Fibroblast of gingiva (primary cell): ENCODE measurements around the gene SRPK3.
"Not testable (repeated sequence)": the region's sequence is repeated elsewhere in the genome, so short reads cannot be mapped to it uniquely, and the experiment has no call there.

Experiments
- DNase-seq: peaks from one replicate; pipeline ENCODE4 v3.0.0-alpha.2; 2011; ENCODE audit warnings: low read depth

SRPK3 gene

GRCh38 chrX:153780678-153781427, at the start of gene SRPK3:
Gene SRPK3, plus strand, starts transcription at chrX:153781041. Its CDS starts 46 bp downstream, at chrX:153781087.
- DNase-seq = no peak

- DNase-seq = peak; percentile 4
These were observed 49.6 kb upstream of the SRPK3 start for GRCh38 chrX:153731117-153731844.

- DNase-seq = no peak
These were observed 49.0 kb upstream of the SRPK3 start for GRCh38 chrX:153731845-153732215.

GRCh38 chrX:153732401-153732800, 48.4 kb upstream of the SRPK3 start:
- no peak for DNase-seq

- DNase-seq = no peak
These were observed 47.1 kb upstream of the SRPK3 start for GRCh38 chrX:153733651-153734240.

DNA sequence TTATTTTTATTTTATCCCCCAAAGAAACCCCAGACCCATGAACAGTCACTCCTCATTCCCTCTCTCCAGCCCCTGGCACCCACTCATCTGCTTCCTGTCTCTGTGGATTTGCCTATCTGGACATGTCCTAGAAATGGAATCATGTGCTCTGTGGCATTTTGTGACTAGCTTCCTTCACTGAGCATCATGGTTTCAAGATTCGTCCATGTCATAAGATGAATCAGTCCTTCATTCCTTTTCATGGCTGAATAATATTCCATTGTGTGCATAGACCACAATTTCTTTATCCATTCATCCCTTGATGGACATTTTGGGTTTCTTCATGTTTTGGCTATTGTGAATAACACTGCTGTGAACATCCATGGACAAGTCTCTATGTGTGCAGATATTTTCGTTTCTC, 46.0 kb upstream of the SRPK3 start:
- DNase-seq = no peak

- DNase-seq = no peak
These were observed 45.6 kb upstream of the SRPK3 start for GRCh38 chrX:153735274-153735673.

GRCh38 chrX:153736071-153736820, 44.6 kb upstream of the SRPK3 start:
- DNase-seq = no peak

- no peak for DNase-seq
These were observed 43.9 kb upstream of the SRPK3 start for GRCh38 chrX:153736871-153737441.

DNA sequence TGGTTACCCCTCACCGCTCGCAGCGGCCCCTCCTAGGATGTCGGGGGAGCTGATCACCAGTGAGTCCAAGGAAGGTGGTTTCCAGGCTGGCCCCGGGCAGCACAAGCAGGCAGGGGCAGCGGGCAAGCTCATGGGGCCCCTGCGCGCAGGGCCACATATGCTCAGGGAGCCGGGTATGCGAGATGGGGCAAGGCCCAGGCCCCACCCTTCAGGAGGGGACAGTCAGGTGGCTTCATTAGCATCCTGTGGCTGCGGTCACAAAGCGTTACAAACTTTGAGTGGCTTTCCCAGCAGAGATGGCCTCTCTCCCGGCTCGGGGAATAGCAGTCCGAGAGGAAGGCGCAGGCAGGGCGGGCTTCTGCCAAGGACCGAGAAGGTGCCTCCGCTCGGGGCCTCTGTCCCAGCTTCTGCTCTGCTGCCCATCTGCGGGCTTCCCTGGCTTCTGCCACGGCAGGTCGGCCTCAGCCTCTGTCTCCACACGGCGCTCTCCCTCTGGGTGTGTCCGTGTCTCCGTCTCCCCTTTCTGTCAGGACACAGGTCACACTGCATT, 42.7 kb upstream of the SRPK3 start:
- DNase-seq = no peak

DNA sequence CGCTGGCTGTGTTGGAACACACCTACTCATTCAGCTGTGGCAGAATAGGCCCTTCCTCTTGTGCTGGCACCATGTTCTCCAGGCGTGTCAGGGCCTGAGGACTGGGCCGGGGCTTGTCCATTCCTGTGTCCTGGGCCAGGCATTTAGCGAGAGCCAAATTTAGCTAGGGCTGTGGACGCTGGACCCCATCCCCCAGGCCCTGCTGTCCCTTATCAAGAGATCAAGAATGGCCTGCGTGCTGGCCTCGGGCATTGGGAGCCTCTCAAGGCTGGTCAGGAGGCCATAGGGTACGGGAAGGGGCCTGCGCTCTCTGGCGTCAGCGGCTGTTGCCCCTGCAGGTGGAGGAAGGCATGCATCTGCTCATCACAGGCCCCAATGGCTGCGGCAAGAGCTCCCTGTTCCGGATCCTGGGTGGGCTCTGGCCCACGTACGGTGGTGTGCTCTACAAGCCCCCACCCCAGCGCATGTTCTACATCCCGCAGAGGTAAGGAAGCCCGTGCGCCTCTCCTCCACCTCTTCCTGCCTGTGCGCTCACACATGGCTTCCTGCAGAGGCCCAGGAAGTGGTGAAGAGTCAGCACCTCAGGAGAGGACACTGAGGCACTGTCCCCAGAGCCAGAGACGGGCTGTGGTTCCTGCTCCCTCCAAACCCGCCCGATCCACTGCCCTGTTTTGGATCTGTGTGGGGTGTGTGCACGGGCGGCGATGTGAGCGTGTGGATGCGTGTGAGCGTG, 40.9 kb upstream of the SRPK3 start:
- no peak for DNase-seq

DNA sequence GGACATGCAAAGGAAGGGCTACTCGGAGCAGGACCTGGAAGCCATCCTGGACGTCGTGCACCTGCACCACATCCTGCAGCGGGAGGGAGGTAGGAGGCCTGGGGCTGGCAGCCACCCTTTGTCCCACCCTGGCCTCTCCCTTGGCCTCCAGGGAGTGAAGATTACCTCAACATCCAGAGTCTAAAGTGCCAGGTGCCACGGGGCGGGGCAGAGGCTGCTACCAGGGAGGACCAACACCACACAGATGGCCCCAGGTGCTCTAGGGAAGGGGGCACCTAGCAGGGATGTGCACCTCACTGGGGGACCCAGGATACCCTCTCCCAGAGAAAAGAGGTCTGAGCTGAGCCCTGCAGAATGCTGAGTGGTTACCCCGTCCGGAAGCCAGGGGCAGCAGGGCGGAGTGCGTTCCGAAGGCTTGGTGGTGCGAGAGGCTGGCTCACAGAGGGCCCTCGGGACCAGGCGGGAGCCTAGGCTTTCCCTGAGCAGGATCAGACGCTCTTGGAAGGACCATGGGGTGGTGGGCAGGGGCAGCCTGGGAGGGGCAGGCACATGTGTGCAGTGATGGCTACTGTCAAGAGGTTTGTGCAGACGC, 40.1 kb upstream of the SRPK3 start:
- DNase-seq = no peak

DNA sequence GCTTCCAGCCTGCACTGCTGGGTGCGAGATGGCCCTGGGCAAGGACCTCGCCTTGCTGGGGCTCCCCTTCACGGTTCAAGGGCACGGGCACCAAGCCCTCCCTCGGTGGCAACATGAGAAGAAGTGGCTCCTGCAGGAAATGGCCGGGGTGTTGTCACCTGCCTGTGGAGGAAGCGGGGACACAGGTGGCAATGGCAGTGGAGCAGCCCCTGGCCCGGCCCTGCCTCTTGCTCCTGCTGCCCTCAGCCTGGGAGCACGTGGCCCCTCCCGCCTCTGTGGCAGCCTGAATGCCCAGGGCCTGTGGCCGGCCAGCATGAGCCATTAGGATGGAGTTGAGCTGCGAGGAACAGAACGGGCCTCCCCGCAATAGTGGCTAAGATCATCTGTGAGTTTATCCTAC, 39.4 kb upstream of the SRPK3 start:
- no peak for DNase-seq

DNA sequence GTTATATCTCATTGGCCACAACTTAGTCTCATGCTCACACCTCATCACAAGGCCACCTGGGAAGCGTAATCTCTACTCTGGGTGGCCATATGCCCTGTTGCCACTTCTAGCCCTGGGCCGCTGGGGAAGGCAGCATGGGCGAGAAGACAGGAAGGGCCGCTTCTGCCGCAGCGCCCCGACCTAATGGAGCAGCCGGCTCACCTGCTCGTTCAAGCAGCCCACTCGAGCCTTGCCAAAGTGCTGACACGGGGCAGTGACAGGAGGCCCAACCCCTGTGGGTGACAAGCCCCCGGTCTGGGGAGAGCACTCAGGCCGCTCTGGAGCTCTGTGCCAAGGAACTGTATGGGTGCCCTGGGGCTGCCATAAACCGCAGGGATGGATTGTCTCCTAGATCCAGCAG, 38.7 kb upstream of the SRPK3 start:
- DNase-seq = not testable (repeated sequence)

GRCh38 chrX:153742796-153743467, 37.9 kb upstream of the SRPK3 start:
- not testable (repeated sequence) for DNase-seq

DNA sequence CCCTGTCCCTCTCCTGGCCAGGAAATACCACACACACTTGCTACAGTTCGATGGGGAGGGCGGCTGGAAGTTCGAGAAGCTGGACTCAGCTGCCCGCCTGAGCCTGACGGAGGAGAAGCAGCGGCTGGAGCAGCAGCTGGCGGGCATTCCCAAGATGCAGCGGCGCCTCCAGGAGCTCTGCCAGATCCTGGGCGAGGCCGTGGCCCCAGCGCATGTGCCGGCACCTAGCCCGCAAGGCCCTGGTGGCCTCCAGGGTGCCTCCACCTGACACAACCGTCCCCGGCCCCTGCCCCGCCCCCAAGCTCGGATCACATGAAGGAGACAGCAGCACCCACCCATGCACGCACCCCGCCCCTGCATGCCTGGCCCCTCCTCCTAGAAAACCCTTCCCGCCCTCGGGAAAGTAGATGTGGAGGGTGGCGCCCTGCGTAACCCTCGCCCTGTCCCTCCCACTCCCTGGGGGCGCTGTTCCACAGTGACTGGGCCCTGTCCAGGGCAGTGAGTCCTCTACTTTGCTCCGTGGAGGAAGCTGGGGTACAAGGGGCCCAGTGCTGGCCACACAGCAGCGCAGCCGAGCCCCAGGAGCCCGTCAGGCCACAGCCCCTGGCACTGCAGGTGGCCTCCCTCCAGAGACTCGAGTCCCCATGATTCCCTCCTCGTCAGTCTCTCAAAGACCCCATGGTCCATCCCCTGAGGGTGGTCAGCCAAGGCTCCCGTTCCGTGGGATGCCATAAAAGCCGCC, 37.2 kb upstream of the SRPK3 start:
- DNase-seq = peak; percentile 24

DNA sequence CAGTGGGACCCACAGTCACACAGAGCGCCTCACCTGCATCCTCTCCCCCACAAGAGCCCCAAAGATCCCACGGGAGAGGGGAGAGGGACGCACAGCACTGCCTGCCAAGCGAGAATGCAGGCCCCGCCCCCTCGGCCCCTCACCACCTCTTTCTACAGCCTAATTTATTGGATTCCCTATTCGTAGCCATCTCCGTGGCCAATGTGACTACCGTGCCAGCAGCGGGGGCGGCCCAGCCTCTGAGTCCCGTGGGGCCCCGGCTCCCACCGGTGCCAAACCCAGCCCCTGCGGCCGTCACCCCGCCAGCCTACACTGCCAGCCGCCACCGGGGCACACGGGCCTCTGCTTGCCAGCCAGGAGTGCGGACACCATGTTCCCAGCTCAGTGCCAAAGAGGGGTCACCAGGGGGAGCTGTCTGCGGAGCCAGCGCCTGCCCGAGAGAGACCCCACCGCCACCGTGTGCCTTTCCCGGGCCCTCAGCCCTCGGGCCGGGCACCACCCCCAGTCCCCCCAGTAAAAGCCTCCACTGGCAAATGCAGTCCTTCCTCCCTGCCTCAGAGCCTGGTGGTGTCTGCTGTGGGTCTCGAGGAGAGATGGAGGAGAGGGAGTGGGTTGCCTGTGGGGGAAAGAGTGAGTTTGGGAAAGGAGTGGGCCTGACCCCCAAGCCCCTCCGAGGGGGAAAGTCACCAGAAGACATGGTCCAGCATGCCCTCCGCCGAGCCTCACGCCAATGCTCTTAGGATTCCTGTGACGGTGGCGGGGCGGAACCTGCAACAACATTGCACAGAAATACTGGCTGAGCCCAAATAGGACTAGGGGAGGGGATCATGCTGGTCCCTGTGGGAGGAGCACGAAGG, 36.4 kb upstream of the SRPK3 start:
- no peak for DNase-seq

- not testable (repeated sequence) for DNase-seq
These were observed 35.8 kb upstream of the SRPK3 start for GRCh38 chrX:153745067-153745433.

DNA sequence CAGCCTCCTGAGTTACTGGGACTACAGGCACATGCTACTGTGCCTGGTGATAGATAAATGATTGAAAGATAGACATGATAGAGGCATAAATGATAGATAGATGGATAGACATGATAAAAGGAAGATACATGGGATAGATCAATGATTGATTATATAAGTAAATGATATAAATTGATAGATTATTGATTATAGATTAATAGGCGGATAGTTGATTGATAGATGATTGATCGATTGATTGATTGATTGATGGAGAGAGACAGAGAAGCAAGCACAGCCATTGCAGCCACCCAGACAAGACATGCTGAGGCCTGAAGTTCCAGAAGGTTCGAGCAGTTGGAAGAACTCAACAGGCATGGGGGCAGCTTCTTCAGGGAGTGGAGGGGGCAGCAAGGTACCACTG, 34.5 kb upstream of the SRPK3 start:
- DNase-seq = no peak
